ENCODE measurements around the gene CHMP4B.

The CHMP4B gene

DNA sequence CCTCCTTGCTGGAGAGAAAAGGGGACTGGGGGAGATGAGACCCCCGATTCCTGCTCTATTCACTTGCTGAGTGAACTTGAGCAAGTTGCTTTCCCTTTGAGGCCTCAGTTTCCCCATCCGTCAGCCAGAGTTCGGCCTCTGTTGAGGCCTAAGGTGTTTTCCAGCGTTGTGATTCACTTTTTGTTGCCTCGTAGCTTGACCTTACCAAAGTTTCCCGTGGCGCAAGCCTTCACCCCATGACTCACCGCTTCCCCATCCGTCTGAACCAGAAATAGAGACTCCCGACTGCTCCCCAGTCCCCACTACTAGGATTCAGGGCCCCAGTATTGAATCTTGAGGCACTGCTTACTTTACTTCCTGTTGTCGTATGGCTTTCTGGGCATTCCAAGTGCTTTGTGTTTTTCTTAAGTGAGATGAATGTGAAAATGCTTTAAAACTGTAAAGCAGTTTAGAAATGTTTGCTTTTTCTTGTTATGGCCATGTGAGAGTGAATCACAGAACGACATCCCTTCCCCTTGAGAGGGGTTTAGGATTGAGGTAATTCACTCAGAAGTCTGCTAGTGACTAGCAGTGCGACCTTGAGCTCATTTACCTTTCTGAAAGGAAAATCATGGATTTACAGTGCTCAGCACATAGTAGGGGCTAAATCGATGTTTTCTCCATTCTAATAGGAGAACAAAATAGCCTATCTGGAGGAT, 1.2 kb downstream of the CHMP4B start:
- TF ChIP-seq, protein P1, sequence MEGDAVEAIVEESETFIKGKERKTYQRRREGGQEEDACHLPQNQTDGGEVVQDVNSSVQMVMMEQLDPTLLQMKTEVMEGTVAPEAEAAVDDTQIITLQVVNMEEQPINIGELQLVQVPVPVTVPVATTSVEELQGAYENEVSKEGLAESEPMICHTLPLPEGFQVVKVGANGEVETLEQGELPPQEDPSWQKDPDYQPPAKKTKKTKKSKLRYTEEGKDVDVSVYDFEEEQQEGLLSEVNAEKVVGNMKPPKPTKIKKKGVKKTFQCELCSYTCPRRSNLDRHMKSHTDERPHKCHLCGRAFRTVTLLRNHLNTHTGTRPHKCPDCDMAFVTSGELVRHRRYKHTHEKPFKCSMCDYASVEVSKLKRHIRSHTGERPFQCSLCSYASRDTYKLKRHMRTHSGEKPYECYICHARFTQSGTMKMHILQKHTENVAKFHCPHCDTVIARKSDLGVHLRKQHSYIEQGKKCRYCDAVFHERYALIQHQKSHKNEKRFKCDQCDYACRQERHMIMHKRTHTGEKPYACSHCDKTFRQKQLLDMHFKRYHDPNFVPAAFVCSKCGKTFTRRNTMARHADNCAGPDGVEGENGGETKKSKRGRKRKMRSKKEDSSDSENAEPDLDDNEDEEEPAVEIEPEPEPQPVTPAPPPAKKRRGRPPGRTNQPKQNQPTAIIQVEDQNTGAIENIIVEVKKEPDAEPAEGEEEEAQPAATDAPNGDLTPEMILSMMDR (IDR thresholded peaks at IDR 0.05; ENCODE audit: low read depth, low read length) = no peak
- H3K4me3 ChIP-seq (ENCODE audit: low read depth, low read length) = peak overlapping the region; percentile 94

DNA sequence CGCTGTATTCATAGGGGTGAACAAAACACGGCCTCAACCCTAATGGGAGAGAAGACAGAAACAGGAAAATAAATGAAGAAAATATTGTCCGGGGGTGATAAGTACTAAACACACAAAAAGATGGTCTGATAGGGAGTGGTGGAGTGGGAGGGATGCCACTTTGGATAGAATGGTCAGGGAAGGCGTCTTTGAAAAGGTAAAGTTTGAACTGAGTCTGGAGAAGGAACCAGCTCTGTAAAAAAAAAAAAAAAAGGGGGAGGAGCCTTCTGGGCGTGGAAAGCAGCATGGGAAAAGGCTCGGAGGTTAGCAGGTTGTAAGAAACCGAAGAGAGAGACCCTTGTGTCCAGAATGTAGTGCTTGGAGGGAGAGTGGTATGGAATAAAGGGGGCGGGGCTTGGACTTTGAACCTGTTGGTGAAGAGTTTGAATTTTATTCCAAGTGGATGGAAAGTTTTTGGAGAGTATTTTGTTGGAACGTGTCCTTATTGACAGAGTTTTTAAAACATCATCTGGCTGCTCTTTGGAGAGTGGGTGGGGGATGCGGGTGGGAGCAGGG, 1.8 kb downstream of the CHMP4B start:
- TF ChIP-seq, protein P1 (IDR thresholded peaks at IDR 0.05; ENCODE audit: low read depth, low read length) = no peak
- peak overlapping the region; percentile 94 for H3K4me3 ChIP-seq (ENCODE audit: low read depth, low read length)

DNA sequence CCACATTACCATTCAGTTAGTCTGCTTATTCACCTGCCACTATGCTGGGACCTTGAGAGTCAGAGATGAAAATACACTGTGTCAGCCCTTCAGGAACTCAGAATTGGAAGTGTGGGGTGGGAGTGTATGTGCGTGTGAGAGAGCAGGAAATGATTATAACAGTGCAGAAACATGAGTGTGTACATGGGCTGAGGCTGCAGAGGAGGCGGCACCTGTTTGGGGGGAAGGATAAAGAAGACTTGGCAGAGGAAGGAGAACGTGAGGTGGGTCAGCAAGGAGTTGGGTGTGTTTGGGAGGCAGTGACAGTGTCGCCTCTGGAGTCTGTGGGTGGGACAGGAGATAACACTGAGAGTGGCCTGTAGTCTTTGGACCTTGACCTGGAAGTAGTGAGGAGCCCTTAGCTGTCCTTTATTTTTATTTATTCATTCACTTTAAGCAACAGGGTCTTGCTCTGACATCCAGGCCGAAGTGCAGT, 3.1 kb downstream of the CHMP4B start:
- H3K4me3 ChIP-seq (ENCODE audit: low read depth, low read length) = no peak overlapping the region
- TF ChIP-seq, protein P1 (IDR thresholded peaks at IDR 0.05; ENCODE audit: low read depth, low read length) = no peak

DNA sequence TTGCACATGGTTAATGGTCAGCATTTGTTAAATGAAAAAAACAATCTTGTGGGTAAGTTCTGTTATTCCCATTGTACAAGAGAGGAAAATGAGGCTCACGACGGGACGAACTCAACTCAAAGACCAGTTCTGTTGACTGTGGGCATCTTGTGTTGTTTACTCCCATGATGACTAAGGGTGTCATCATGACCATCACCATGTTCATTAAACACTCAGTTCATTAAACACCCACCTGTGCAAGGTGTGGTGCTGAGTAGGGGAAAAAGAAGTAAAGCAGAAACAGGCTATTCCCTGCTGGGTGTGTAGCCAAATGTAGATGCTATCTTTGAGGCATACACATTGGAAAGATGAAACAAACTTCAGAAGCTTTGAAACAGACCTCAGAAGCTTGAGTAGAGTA, 4.5 kb downstream of the CHMP4B start:
- no peak overlapping the region for H3K4me3 ChIP-seq (ENCODE audit: low read depth, low read length)
- TF ChIP-seq, protein P1 (IDR thresholded peaks at IDR 0.05; ENCODE audit: low read depth, low read length) = no peak

DNA sequence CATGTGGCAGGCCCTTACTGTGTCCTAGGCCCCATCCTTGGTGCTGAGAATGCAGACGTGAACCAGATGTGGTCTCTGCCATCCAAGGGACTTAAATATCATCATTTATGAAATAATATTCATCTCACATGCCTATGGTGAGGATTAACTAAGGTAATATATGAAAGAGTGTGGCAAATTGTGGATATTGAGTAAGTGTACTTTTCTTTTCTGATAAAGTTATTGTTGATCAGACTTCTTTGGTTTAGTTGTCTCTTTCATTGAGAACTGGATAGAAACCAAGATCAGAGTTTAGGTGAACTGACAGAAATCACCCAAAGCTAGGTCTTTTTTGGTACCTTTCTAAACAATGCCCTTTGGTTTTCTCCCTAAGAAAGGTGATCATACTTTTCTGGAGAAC, 5.0 kb downstream of the CHMP4B start:
- no peak overlapping the region for H3K4me3 ChIP-seq (ENCODE audit: low read depth, low read length)
- TF ChIP-seq, protein P1 (IDR thresholded peaks at IDR 0.05; ENCODE audit: low read depth, low read length) = no peak

DNA sequence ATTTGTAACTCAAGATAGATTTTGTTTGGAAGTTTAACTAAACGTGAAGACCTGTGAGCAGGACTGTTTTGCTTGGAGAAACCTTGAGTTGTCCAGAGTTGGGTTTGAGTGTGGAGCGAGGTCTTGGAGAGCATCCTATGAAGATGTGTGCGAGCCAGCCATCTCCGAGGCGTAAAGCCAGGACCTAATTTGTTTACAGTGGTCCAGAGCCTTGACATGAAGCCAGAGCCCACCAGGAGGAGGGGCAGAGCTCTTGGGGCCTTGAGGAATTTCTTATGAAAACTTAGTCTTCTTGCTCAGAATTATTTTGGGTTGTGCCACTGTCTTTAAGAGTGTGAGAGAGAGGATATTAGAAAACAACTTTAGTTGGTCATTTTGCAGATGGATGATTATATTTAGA, 6.3 kb downstream of the CHMP4B start:
- no peak overlapping the region for H3K4me3 ChIP-seq (ENCODE audit: low read depth, low read length)
- TF ChIP-seq, protein P1 (IDR thresholded peaks at IDR 0.05; ENCODE audit: low read depth, low read length) = no peak

DNA sequence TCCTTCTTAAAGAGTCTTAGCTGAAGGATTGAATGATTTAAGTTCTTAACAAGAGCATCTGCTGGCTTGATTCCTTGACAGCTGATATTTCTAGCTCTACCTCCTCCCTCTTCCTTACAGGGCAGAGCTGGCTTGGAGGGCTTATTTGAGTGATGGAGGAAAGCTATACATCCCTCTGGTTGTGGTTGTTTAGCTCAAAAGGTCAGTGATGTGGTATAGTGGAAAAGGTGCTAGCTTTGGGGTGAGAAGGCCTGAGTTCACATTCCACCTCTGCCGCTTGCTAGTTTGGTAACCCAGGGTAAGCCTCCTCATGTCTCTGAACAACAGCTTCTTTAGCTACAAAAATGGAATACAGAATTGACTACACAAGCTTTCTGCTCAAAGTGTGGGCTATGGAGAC, 8.3 kb downstream of the CHMP4B start:
- TF ChIP-seq, protein P1 (IDR thresholded peaks at IDR 0.05; ENCODE audit: low read depth, low read length) = no peak
- H3K4me3 ChIP-seq (ENCODE audit: low read depth, low read length) = no peak overlapping the region
